HL-60/S4 treated with phorbol 12-myristate 13-acetate at 8.2 ng/mL for 4 days and 3 days (cell line): ENCODE measurements around the gene RPS3.
"Not testable (repeated sequence)": the region's sequence is repeated elsewhere in the genome, so short reads cannot be mapped to it uniquely, and the experiment has no call there.

Experiments used
- in situ Hi-C: fragments of 300-500 bp; cut with MboI; formaldehyde crosslinking; loops from 2 replicates; pipeline ENCODE4 v1.15.0; 2022; ENCODE audit warnings: low sequenced_read_pairs

Gene RPS3

GRCh38 chr11:75409971-75410370 lies 10.7 kb downstream of the RPS3 start:
- in situ Hi-C loops, result not testable (repeated sequence)

- in situ Hi-C loops, result not testable (repeated sequence)
Measured at GRCh38 chr11:75413146-75413545, 13.8 kb downstream of the RPS3 start.

- in situ Hi-C loops, result no loop called here
Measured at GRCh38 chr11:75413864-75414263, 14.5 kb downstream of the RPS3 start.

GRCh38 chr11:75420224-75421034 lies 21.1 kb downstream of the RPS3 start:
- in situ Hi-C loops, result no loop called here

GRCh38 chr11:75421035-75421602 lies 21.8 kb downstream of the RPS3 start:
- in situ Hi-C loops, result no loop called here

- in situ Hi-C loops, result no loop called here
Measured at GRCh38 chr11:75421902-75422247, 22.6 kb downstream of the RPS3 start.

GRCh38 chr11:75422248-75423231 lies 23.2 kb downstream of the RPS3 start:
- in situ Hi-C loops, result no loop called here

GRCh38 chr11:75423721-75424120 lies 24.4 kb downstream of the RPS3 start:
- in situ Hi-C loops, result no loop called here

GRCh38 chr11:75424396-75424795 lies 25.1 kb downstream of the RPS3 start:
- in situ Hi-C loops, result no loop called here

- in situ Hi-C loops, result no loop called here
Measured at GRCh38 chr11:75425422-75425821, 26.1 kb downstream of the RPS3 start.

- in situ Hi-C loops, result no loop called here
Measured at GRCh38 chr11:75426720-75427086, 27.4 kb downstream of the RPS3 start.

- in situ Hi-C loops, result no loop called here
Measured at GRCh38 chr11:75427181-75427580, 27.9 kb downstream of the RPS3 start.

- in situ Hi-C loops, result no loop called here
Measured at GRCh38 chr11:75428281-75428724, 29.0 kb downstream of the RPS3 start.

GRCh38 chr11:75428989-75429640 lies 29.8 kb downstream of the RPS3 start:
- in situ Hi-C loops, result no loop called here

- in situ Hi-C loops, result no loop called here
Measured at GRCh38 chr11:75429641-75429901, 30.3 kb downstream of the RPS3 start.

- in situ Hi-C loops, result no loop called here
Measured at GRCh38 chr11:75429902-75430713, 30.8 kb downstream of the RPS3 start.

GRCh38 chr11:75430714-75431532 lies 31.6 kb downstream of the RPS3 start:
- in situ Hi-C loops, result no loop called here

GRCh38 chr11:75431533-75432525 lies 32.5 kb downstream of the RPS3 start:
- in situ Hi-C loops, result no loop called here
